Naive thymus-derived CD4-positive, alpha-beta T cell (primary cell): ENCODE measurements around the gene TEX36. TPM values are rescaled to one million over a fixed set of nuclear protein-coding genes. Genes with fewer than 3 reads are reported as not detected.
"Not testable (repeated sequence)": the region's sequence is repeated elsewhere in the genome, so short reads cannot be mapped to it uniquely, and the experiment has no call there.

ENCODE experiments used
- ATAC-seq: fragments of 150-1000 bp; cut with Tn5 transposase; 2 replicates; pipeline ENCODE4 v1.10.0; 2021; ENCODE audit warnings: mild to moderate bottlenecking, moderate library complexity
- CTCF ChIA-PET: fragments of 350-600 bp; sonication (Branson Sonifier 250); formaldehyde crosslinking; loops from one replicate; lab custom pipeline; 2021; ENCODE audit warnings: antibody characterized with exemption; lab: Charles Lee
- POLR2A ChIA-PET: fragments of 350-600 bp; sonication (Branson Sonifier 250); formaldehyde crosslinking; loops from one replicate; lab custom pipeline; 2021; ENCODE audit warnings: antibody characterized with exemption, inconsistent platforms; lab: Charles Lee
- DNase-seq, 9 donors: peaks; one replicate each; pipeline versions ENCODE4 v3.0.0 to v3.0.0-alpha.2; 2020 to 2022; ENCODE audit warnings: mixed read lengths in 1 of 9
- H3K27ac ChIP-seq: one replicate; pipeline ENCODE4 v1.7.0; 2013; ENCODE audit warnings: mild to moderate bottlenecking, low read depth, low read length, moderate library complexity
- H3K27me3 ChIP-seq, 2 donors: one replicate each; pipeline ENCODE4 v1.7.0; 2013; ENCODE audit warnings: low read length in 2 of 2, mild to moderate bottlenecking in 2 of 2, moderate library complexity in 2 of 2; ENCODE audit not compliant: control insufficient read depth in 2 of 2, insufficient read depth in 2 of 2
- H3K36me3 ChIP-seq, 3 experiments: 1 replicate in 2 of 3; 2 replicates in 1 of 3; pipeline ENCODE4 v1.7.0; 2013; ENCODE audit warnings: low read length in 3 of 3, mild to moderate bottlenecking in 3 of 3, moderate library complexity in 1 of 3; ENCODE audit not compliant: insufficient read depth in 3 of 3, control insufficient read depth in 2 of 3
- H3K4me1 ChIP-seq, 2 donors: one replicate each; pipeline ENCODE4 v1.7.0; 2013; ENCODE audit warnings: low read length in 2 of 2, mild to moderate bottlenecking in 2 of 2, moderate library complexity in 1 of 2; ENCODE audit not compliant: control insufficient read depth in 2 of 2, insufficient read depth in 2 of 2
- H3K4me3 ChIP-seq: 2 replicates; pipeline ENCODE4 v1.7.0; 2013; ENCODE audit warnings: mild to moderate bottlenecking, low read length
- H3K9me3 ChIP-seq, 3 experiments: 1 replicate in 2 of 3; 2 replicates in 1 of 3; pipeline ENCODE4 v1.7.0; 2013; ENCODE audit warnings: low read length in 3 of 3; ENCODE audit not compliant: control insufficient read depth in 2 of 3
- H3K27ac Mint-ChIP-seq, 9 donors: one replicate each; pipeline ENCODE4 v1.8.0; 2020 to 2022; ENCODE audit warnings: mixed read lengths in 9 of 9, mild to moderate bottlenecking in 8 of 9, moderate library complexity in 5 of 9, inconsistent platforms in 2 of 9
- H3K27me3 Mint-ChIP-seq, 5 donors: one replicate each; pipeline ENCODE4 v1.8.0; 2021 to 2022; ENCODE audit warnings: mixed read lengths in 5 of 5, mild to moderate bottlenecking in 1 of 5
- H3K36me3 Mint-ChIP-seq, 5 donors: one replicate each; pipeline ENCODE4 v1.8.0; 2020 to 2022; ENCODE audit warnings: mixed read lengths in 5 of 5, mild to moderate bottlenecking in 3 of 5, inconsistent platforms in 1 of 5
- H3K4me1 Mint-ChIP-seq, 7 donors: one replicate each; pipeline ENCODE4 v1.8.0; 2020 to 2022; ENCODE audit warnings: mixed read lengths in 7 of 7, mild to moderate bottlenecking in 3 of 7, inconsistent platforms in 1 of 7
- H3K4me3 Mint-ChIP-seq, 10 donors: one replicate each; pipeline ENCODE4 v1.8.0; 2020 to 2022; ENCODE audit warnings: mild to moderate bottlenecking in 10 of 10, mixed read lengths in 10 of 10, moderate library complexity in 6 of 10, inconsistent platforms in 2 of 10
- H3K9me3 Mint-ChIP-seq, 11 donors: one replicate each; pipeline ENCODE4 v1.8.0; 2020 to 2022; ENCODE audit warnings: mixed read lengths in 11 of 11, mild to moderate bottlenecking in 4 of 11, inconsistent platforms in 1 of 11, moderate library complexity in 1 of 11
- intact Hi-C, 2 donors: fragments of 100-400 bp; cut with micrococcal nuclease; formaldehyde crosslinking; loops; one replicate each; pipeline ENCODE4 v1.15.1; 2023
- polyA plus RNA-seq, 2 donors: library from polyadenylated mRNA; unstranded; fragments of 300-500 nt; fragmentation: Illumina TruSeq; gene quantifications; one replicate each; pipeline ENCODE4 v1.2.3, GENCODE V29; 2021
- total RNA-seq, 6 experiments: library from RNA in 5 of 6; stranded (reverse) in 5 of 6; gene quantifications; 1 replicate in 5 of 6; 2 replicates in 1 of 6; pipeline ENCODE4 v1.2.3 and lab custom pipeline; 2021 to 2026

TEX36 gene
- total and polyA plus RNA-seq, 7 experiments from 2014 or later = not detected

GRCh38 chr10:125659071-125659470 is 23.9 kb downstream of the TEX36 start:
- H3K27me3 Mint-ChIP-seq = peaks cover 0 to 32% (median 18%) of the 10 kb centered on the region in 5 donors
- Histone ChIP-seq H3K27ac (no peak overlapping the region), H3K4me1 (no peaks in the 10 kb centered on the region), H3K9me3 (no peaks in the 10 kb centered on the region), H3K4me3 (no peak overlapping the region), H3K27me3 (no peaks in the 10 kb centered on the region), H3K36me3 (no peaks in the 10 kb centered on the region)
- H3K36me3 Mint-ChIP-seq = no peaks in the 10 kb centered on the region
- no peak overlapping the region for H3K27ac Mint-ChIP-seq
- ChIA-PET CTCF (no interaction called here), POLR2A (no interaction called here)
- no peak for ATAC-seq
- no peak overlapping the region for H3K4me3 Mint-ChIP-seq
- no peak for DNase-seq
- H3K9me3 Mint-ChIP-seq = peaks cover 0 to 2% (median 0%) of the 10 kb centered on the region in 11 donors
- intact Hi-C loops = no loop called here
- no peaks in the 10 kb centered on the region for H3K4me1 Mint-ChIP-seq

DNA sequence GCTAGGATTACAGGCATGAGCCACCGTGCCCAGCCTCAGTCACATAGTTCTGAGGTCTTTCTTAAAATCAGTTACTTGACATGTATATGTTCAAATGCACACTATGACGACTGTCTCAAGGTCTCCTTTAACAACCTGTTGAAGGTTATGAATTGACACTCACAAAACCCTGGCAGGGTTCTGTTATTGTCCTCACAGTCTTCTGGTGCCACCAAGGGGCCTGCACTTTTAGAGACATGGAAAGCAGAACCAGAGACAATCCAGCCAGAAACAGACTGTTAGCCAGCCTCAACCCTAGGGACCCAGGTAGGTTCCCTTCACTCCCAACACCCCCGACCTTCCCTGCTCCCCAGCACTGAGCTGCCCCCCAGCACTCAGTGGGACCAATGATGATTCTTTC is 26.4 kb downstream of the TEX36 start:
- H3K36me3 ChIP-seq = no peaks in the 10 kb centered on the region
- peaks cover 0 to 4% (median 0%) of the 10 kb centered on the region in 11 donors for H3K9me3 Mint-ChIP-seq
- no peaks in the 10 kb centered on the region for H3K4me1 ChIP-seq
- ChIA-PET CTCF (no interaction called here), POLR2A (no interaction called here)
- no peaks in the 10 kb centered on the region for H3K27me3 ChIP-seq
- DNase-seq = no peak
- H3K4me3 Mint-ChIP-seq = no peak overlapping the region
- no peaks in the 10 kb centered on the region for H3K4me1 Mint-ChIP-seq
- intact Hi-C loops = no loop called here
- H3K27ac Mint-ChIP-seq = no peak overlapping the region
- no peaks in the 10 kb centered on the region for H3K36me3 Mint-ChIP-seq
- no peak overlapping the region for H3K4me3 ChIP-seq
- peaks cover 2 to 24% (median 18%) of the 10 kb centered on the region in 5 donors for H3K27me3 Mint-ChIP-seq
- ATAC-seq = no peak
- H3K27ac ChIP-seq = no peak overlapping the region
- no peaks in the 10 kb centered on the region for H3K9me3 ChIP-seq

DNA sequence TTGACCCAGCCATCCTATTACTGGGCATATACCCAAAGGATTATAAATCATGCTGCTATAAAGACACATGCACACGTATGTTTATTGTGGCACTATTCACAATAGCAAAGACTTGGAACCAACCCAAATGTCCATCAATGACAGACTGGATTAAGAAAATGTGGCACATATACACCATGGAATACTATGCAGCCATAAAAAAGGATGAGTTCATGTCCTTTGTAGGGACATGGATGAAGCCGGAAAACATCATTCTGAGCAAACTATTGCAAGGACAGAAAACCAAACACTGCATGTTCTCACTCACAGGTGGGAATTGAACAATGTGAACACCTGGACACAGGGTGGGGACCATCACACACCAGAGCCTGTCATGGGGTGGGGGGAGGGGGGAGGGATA is 29.9 kb downstream of the TEX36 start:
- Mint-ChIP-seq H3K27me3 (peaks cover 2 to 30% (median 14%) of the 10 kb centered on the region in 5 donors), H3K9me3 (peaks cover 0 to 11% (median 6%) of the 10 kb centered on the region in 11 donors)
- CTCF ChIA-PET, POLR2A ChIA-PET, H3K27me3 ChIP-seq, ATAC-seq, H3K36me3 ChIP-seq, H3K4me3 Mint-ChIP-seq, H3K27ac ChIP-seq, H3K4me1 ChIP-seq, H3K36me3 Mint-ChIP-seq, H3K9me3 ChIP-seq, H3K4me3 ChIP-seq, DNase-seq, H3K4me1 Mint-ChIP-seq, H3K27ac Mint-ChIP-seq, intact Hi-C loops: not testable (repeated sequence)

GRCh38 chr10:125646311-125646710 is 36.7 kb downstream of the TEX36 start:
- Mint-ChIP-seq H3K27ac (no peak overlapping the region), H3K9me3 (peaks cover 0 to 30% (median 13%) of the 10 kb centered on the region in 11 donors), H3K27me3 (peaks cover 0 to 51% (median 32%) of the 10 kb centered on the region in 5 donors), H3K4me1 (no peaks in the 10 kb centered on the region), H3K4me3 (no peak overlapping the region), H3K36me3 (peaks cover 0 to 4% (median 0%) of the 10 kb centered on the region in 5 donors)
- H3K27me3 ChIP-seq = no peaks in the 10 kb centered on the region
- intact Hi-C loops = no loop called here
- DNase-seq (no peak), ATAC-seq (no peak)
- no peaks in the 10 kb centered on the region for H3K9me3 ChIP-seq
- no peak overlapping the region for H3K27ac ChIP-seq
- H3K4me3 ChIP-seq = no peak overlapping the region
- no peaks in the 10 kb centered on the region for H3K4me1 ChIP-seq
- ChIA-PET POLR2A (no interaction called here), CTCF (no interaction called here)
- H3K36me3 ChIP-seq = no peaks in the 10 kb centered on the region

DNA sequence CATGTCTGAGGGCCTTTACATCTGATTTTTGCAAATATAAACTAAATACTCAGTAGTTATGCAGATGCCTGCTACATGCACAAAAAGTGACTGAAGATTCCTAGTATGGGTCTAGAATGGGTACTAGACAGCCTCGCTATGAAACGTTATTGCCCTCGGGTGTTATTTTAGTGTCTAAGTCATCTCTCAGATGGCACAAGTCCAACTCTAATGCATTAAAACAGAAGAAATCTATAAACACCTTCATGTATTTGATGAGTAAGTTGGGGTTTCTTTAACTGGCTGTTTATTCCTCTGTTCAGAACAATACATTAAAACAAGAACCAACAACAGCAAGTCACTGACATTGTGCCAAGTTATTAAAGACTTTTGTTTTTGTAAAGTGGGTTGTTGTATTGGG is 41.6 kb downstream of the TEX36 start:
- Histone ChIP-seq H3K36me3 (no peaks in the 10 kb centered on the region), H3K27me3 (no peaks in the 10 kb centered on the region), H3K4me1 (no peaks in the 10 kb centered on the region), H3K9me3 (no peaks in the 10 kb centered on the region), H3K27ac (no peak overlapping the region), H3K4me3 (no peak overlapping the region)
- Mint-ChIP-seq H3K27me3 (peaks cover 0 to 61% (median 51%) of the 10 kb centered on the region in 5 donors), H3K4me1 (no peaks in the 10 kb centered on the region), H3K36me3 (no peaks in the 10 kb centered on the region), H3K27ac (no peak overlapping the region), H3K4me3 (no peak overlapping the region), H3K9me3 (peaks cover 0 to 10% (median 4%) of the 10 kb centered on the region in 11 donors)
- intact Hi-C loops = no loop called here
- ChIA-PET POLR2A (no interaction called here), CTCF (no interaction called here)
- DNase-seq (no peak), ATAC-seq (no peak)

- H3K4me3 Mint-ChIP-seq = no peak overlapping the region
- DNase-seq (no peak), ATAC-seq (no peak)
- peaks cover 0 to 6% (median 4%) of the 10 kb centered on the region in 11 donors for H3K9me3 Mint-ChIP-seq
- intact Hi-C loops = no loop called here
- ChIA-PET POLR2A (no interaction called here), CTCF (no interaction called here)
- H3K27ac Mint-ChIP-seq = no peak overlapping the region
- H3K36me3 Mint-ChIP-seq = no peaks in the 10 kb centered on the region
- Histone ChIP-seq H3K9me3 (no peaks in the 10 kb centered on the region), H3K27ac (no peak overlapping the region), H3K36me3 (no peaks in the 10 kb centered on the region), H3K27me3 (no peaks in the 10 kb centered on the region), H3K4me1 (no peaks in the 10 kb centered on the region), H3K4me3 (no peak overlapping the region)
- H3K27me3 Mint-ChIP-seq = peaks cover 0 to 57% (median 51%) of the 10 kb centered on the region in 5 donors
- no peaks in the 10 kb centered on the region for H3K4me1 Mint-ChIP-seq
Observed at GRCh38 chr10:125640653-125641052, 42.3 kb downstream of the TEX36 start.

GRCh38 chr10:125639846-125640245 is 43.1 kb downstream of the TEX36 start:
- intact Hi-C loops = no loop called here
- ATAC-seq (no peak), DNase-seq (no peak)
- Histone ChIP-seq H3K36me3 (no peaks in the 10 kb centered on the region), H3K9me3 (no peaks in the 10 kb centered on the region), H3K4me1 (no peaks in the 10 kb centered on the region), H3K27me3 (no peaks in the 10 kb centered on the region), H3K4me3 (no peak overlapping the region), H3K27ac (no peak overlapping the region)
- Mint-ChIP-seq H3K9me3 (peaks cover 0 to 6% (median 3%) of the 10 kb centered on the region in 11 donors), H3K4me3 (no peak overlapping the region), H3K36me3 (no peaks in the 10 kb centered on the region), H3K27ac (no peak overlapping the region), H3K4me1 (no peaks in the 10 kb centered on the region), H3K27me3 (peaks cover 0 to 59% (median 49%) of the 10 kb centered on the region in 5 donors)
- ChIA-PET POLR2A (no interaction called here), CTCF (no interaction called here)
